A204.1 (cell line): Measurements from ENCODE around the gene SEMA5A.

Experiments
- FAIRE-seq: peaks from 2 replicates; lab custom pipeline; 2012; peaks lifted over from hg19 to GRCh38; lab: Jason Lieb, UNC

Gene SEMA5A

DNA sequence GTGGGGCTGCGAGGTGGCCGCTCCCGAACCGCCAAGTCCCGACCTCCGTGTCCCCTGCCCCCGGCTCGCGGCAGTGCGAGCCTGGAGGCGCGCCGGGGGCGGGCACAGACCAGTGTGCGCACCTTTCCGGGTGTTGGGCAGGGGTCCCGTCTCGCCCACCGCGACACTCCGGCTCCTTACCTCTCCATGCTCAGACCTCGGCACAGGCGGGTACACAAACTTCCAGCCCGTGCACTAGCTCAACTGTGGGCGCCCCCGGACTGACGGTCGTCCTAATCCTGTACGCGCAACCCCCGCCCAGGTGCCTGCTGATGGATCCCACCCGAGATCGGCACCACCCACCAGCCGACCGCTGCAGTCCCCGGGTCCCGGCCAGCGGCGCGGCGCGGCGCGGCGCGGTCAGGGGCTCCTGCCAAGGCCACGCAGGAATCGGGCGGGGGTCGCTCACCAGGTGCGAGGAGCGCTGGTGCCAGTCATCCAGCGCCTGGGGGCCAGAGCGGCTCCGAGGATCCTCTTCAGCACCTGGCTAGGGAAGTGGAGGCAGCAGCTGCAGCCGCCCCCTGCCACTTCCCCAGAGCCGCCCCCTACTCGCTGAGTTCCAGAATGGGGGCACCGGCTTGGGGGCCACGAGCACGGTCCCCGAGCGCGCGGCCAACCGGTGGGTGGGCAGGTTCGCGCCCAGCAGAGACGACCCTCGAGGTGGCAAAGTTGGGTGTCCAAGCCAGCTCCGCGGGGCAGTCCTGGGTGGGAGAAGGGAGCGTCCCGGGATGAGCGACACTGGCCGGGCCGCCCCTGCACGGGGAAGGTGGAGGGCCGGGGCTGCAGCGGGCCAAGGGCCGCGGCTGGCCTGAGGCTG, 511 bp downstream of the SEMA5A start:
- FAIRE-seq: no peak

DNA sequence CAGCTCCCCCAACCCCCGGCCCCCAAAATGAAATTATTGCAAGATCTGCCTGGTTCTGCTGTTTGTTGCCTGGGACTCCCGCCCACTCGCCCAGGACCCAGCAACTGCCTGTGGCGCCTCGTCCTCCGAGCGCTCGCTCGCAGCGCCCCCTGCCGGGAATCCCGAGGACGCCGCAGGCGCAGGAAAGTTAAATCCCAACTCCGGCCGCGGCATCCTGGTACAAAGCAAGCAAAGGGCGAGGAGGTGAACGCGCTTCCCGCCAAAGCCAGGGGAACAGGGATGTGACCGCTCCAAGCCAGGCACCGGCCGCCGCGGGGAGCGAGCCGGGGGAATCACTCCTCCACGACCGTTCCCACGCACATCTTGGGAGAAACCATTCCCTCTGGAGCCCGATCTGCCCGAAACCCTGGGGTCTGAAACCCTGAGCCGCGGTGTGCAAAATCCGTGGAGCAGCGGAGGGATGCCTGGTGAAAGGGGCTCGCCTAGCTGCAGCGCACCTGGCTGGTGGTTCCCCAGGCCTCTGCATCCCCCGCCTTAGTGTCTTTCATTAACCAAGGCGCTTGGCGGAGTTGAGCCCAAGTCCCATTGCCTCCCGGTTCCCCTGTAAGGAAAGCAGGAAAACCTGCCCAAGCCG, 1.3 kb downstream of the SEMA5A start:
- no peak for FAIRE-seq

DNA sequence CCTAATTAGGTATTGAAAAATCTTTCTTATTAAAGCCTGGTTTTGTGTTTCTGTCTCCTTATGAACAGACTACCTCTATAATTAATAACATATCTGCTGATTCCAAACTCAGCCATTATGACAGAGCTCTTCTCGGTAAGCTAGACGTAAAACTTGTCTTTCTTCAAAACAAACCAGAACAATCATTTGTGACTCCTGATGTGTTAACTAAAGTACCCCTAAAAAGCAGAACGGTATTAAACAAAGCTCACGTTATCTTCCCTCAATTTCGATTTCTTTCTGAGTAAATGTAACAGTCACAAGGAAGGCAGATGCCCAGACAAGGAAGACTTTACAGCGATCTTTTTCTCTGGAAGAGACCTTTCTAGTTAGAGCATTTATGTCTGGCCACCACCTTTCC, 1.8 kb downstream of the SEMA5A start:
- FAIRE-seq: no peak

DNA sequence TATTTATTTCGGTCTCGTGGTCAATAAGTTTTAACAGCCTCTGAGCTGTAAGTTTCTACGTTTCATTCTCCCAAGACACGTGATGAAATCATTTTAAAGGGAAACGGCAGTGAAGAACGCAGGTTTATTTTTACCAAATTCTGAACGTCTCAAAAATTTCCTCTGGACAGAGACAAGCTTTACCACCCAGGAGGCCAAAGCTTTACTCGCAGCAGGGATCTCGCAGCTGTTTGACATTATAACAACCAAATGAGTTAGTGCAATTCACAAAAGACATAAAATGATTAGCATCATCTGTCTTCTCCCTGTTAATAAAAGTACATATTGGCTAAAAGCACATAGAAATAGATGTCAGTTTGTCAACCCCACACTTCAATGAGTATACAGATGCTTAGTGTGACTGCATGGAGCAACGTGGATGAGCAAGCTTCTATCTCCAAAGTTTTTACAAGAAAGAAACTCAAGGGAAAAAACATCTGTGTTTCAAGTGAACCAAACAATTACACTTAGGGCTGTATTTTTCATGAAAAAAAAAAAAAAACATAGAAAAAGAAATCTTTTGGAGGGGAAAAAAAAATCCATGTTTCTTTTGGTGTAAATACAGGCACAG, 2.5 kb downstream of the SEMA5A start:
- no peak for FAIRE-seq

DNA sequence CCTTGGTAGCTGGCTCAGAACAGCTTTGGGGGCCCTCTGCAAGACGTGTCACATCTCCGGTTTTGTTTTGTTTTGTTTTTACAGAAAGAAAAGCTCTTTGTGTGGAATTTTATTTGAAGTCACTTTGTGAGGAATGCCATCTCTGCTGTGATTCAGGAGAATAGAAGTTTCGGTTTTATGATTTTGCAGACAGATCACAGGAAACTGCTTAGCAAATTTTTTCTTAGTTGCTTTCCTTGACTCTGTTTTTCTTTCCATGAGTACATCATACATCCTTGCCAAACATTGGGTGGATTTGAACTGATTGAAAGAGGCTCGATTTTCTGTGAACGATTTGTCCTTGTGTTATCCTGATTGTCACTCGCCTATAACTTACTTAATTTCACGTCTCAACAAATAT, 5.1 kb downstream of the SEMA5A start:
- no peak for FAIRE-seq

DNA sequence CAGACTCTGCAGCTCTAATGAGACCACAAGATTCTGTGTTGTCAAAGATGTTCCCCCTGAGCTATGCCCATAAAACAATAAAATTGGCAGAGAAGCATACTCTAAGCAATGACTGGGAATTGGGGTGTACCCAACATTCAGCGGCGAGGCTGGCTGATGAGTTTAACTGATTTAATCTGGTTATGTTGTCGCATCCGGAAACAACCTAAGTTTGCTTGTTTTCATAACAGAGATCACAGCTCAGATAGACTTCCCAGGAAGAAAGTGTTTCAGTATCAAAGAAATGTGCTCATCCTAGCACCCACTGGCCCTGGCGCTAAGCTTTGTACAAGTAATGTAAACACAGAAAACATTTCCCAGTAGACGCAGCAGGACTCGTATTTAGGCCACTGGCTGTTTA, 7.4 kb downstream of the SEMA5A start:
- no peak for FAIRE-seq

DNA sequence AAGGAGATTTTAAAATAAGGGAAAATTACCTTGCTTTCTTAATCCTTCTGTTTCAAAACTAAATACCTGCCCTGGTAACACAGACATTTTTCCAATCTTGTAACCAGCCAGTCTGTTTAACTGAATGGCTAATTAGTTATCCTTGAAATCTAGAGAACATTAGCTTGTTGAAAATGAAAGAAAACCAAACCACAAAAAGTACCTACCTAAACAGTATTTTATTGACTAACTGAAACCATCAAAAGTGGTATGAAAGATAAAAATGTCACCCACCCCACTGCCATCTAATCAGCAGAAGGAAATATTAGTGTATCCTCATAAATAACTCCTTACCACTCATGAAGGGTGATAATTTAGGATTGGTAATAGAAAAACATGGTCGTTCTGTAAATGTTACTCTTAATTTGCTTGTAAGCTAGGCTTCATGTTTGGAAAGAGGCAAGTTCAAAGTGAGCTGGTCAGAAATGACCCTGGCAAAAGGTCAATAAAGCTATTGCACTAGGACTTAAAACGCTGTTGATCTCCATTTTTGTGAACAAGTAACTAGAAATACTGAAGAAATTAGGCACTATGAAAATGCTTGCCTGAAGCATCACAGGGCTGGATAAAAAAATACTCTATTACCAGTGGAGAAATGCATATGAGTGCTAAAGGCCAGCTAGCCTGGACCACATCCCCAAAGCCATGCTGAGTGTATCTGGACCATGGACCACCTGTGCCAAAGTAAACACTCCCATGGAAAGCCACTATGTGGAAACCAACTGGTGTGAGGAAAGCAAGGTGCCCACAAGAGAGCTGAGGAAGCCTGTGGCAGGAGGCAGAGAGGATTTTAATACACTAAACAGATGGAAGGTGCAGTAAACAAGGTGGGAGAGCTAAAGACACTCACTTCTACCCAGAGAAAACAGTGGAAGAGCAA, 8.4 kb downstream of the SEMA5A start:
- no peak for FAIRE-seq

DNA sequence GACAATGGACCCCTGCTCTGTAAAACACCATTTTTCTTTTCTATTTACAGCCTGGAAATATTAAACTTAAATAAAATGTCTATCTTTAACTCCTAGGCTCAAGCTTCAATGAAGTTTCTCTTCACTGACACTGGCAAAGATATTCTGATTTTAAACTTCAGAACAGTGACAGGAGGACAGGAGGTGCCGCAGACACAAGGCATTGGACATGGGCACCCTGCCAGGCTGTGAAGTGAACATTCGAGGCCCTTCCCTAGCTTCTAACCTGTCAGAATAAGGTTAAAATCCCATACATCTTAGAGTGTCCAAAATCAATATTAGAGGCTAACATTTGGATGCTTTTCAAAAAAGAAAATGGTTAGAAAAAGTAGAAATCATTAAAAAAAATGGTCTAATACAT, 9.2 kb downstream of the SEMA5A start:
- FAIRE-seq: no peak

DNA sequence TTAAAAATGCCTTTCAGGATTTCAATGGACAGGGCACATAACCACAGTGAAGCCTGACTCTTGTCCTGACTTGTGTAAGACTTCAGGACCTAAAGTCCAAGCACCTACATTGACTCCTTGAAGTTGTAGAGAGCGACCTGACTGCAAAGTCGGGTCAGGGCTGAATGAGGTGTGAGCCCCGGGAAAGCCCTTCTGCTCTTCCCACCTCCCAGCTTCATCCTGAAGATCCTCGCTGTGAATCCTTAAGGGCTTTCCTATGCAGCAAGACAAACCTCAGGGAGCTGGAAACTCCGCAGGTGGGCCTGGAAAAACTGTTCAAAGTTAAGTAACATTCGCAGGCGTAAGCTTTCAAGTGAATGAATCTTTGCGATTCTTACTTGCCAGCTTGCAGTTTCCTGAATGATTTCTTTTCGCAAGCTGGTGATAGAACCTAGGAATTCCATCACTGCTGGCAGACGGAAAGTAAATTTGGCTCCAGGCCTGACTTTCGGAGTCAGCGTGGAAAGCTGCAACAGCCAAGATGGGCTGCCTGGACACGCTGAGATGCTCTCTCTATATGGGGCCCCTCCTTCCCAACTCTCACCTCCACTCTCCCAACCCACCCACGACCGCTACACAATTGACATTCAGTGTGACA, 10.9 kb downstream of the SEMA5A start:
- no peak for FAIRE-seq

DNA sequence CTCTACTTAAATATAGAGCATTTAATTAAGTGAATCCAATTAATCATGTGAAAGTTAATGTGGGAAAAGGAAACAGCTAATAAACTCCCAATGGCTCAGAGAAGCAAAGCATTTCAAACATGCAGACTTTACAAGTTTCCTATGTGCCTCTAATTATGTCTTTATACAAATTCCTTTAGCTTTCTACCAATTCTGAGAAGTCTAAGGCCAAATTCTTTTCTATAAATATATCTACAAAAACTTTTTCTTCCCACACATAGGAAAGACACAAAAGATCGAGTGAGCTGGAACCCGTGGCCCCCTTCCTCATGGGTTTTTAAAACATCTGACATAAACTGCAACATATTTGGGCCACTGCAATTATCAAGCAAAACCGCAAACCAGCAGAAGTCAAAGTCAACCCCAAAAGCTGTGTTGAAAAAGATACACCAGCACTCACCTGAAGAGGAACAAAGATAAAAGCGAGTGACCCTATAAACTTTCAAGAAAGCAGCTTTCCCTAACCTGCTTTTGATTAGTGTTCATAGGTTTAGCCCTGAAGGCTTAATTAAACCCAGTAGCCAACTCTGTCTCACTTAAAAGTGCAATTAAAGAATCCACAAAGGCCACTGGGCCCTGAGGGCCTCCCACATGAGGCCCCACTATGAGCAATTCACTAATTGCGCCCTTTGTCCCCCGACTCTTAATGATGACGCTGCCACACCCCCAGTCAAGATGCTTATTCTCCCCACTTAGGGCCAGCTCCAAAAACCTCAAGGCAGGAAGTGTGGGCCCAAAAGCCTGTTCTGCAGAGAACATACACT, 12.1 kb downstream of the SEMA5A start:
- FAIRE-seq: no peak

DNA sequence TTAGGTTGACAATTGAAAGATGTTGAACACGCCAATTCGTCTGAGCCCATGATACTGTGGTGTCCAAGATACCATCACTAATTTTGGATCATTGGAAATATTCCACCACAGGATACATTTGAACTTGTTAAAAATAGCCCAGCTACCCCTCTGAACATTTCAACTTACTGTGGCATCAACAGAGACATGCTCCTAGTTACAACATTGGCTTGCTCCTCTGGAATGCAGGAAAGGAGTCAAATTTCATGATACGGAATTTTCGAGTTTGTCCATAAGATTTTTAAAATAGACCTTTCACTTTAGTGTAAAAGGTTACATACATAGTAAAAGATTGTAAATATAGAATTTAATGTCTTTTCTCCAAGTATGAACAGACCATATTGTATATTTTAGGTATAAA, 12.8 kb downstream of the SEMA5A start:
- FAIRE-seq: no peak

DNA sequence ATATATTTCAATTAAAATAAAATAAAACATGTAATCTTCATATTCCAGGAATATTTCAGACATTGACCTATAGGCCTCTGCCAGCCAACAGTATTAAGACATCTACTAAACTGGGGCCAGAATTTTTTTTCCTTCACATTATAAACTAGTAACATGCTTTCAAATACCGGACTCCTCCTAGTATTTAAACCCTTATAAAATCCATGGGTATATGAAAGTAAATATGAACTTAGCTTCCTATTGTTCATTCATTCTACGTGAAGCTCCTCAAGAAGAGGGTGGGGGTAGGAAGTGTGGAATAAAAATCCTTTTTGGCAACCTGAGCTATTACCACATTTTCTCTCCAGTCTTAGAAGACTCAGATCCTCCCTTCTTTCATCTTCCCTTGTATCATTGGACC, 16.4 kb downstream of the SEMA5A start:
- no peak for FAIRE-seq

DNA sequence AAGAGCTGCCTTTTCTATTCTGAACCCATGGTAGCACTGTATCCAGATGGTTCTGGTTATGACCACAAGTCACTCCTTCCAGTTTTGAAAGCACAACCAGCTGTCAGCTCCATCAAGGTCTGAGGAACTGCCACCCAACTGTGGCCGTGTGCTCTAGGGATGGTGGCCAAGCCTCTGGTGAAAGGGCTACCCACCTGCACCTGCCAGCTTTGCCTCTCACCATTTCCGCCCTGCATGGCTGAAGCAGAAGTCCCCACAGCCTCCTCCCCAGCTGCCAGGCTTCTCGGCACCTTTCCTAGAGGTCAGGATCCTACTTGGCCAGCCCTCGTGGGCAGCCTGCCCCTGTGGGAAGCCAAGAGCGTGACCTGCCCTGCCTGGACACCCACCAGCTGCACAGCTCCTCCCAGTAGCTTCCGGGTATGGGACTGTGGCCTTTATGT, 16.8 kb downstream of the SEMA5A start:
- FAIRE-seq: no peak

DNA sequence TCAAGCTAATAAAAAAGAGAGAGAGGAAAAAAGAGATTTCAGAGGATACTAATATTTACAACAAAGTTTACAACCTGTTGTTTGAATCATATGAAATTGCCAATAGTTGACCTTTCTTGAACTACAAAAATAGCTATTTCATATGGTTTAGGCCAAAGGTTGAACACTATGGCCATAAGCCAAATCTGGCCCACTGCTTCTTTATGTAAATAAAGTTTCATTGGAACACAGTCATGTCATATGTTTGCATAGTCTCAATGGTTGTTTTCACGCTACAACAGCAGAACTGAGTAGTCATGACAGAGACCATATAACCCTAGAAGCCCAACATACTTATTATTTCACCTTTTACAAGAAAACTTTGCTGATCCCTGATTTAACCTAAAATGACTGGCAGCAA, 20.9 kb downstream of the SEMA5A start:
- FAIRE-seq: no peak

DNA sequence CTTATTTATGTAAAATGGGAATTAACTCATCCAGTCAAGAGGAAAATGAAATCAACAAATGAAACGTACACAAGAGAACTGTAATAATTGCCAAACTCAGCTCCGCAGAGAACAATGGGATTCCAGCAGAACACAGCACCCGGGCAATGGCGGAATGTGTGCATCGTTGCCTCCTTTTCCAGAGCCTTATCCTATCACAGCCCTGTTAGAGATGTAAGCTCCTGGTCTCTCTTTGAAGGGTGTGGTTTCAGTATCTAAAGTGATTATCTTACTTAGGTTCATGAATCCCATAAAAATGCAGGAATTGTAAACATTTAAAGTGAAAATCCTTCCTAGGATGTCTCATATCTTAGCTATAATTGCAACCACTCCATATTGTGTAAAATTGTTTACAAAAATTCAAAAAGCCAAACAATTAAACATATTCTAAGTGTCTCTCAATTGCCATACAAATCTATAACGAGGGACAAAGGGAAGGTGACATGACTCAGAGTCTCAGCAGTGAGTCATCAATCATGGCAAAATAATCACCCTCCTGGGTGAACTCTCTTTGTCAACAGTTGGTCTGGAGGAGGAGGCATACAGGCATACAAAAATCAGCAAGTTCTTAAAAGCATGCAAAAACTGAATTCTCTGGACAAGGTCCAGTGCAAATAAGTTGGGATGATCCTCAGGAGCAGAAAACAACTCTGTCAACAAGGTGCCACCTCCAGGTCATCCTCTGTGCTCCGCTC, 22.6 kb downstream of the SEMA5A start:
- FAIRE-seq: no peak

DNA sequence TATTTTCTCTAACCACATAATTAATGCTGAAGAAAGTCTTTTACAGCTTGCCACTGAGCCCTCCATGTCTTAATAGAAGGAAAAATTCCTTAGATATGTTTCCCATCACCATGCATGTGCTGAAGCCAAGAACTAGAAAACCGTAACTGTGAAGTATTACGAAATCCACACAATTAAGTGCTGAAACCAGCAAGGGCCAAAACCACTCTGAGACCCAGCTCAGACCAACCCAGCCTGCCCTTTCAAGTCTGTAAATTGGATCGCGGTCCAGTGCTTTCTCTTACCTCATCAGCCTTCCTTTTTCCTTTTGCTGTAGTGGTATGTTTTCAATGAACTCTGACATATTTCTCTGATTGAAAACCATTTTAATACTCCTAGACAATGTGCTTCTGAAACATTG, 26.3 kb downstream of the SEMA5A start:
- FAIRE-seq: no peak

DNA sequence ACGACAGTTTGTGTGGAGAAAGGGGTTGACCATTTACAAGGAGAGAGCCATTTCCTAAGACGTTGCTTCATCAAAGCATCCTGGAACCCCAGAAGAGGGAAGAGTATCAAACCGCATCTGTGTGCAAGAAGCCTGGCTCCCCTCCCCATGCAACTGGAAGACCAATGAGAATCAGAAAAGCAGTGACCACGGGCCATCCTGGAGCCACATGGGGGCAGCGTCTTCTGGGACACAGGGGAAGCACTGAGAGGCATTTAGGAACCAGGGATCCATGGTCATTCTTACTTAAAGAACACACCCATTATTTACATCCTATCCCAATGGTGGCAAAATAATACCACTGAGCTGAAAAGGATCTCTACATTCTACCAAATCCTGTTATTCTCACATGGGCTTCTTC, 29.3 kb downstream of the SEMA5A start:
- FAIRE-seq: no peak

DNA sequence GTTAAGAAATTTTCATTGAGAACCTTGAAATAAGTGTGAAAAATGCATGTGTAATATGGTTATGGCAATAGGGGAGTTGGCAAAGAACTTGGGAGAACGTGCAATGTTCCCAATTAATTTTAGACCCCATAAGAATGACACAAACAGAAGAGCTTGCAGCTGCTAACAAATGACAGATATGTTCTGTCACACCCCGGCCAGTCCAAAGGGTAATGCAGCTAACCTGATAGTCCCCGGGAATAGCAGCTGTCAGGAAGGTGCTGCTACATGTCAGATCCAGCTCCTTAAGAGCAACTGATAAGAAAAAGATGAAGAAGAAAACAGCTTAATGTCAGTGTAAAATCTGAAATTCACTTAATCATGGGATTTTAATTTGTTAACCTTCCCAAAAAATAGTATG, 30.4 kb downstream of the SEMA5A start:
- no peak for FAIRE-seq

DNA sequence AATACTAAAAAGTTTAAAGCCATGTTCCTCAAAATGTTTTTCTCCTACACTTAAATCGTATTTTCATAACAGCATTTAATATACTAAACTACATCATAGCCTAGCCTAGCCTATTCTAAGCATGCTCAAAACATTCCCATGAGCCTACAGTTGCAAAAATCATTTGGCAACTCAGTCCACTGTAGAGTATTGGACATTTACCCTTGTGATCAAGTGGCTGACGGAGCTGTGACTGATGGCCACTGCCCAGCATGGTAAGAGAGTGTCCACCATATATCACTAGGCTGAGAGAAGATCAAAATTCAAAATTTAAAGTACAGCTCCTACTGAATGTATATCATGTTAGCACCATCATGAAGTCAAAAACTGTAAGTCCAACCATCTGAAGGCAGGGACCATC, 30.9 kb downstream of the SEMA5A start:
- FAIRE-seq: no peak

DNA sequence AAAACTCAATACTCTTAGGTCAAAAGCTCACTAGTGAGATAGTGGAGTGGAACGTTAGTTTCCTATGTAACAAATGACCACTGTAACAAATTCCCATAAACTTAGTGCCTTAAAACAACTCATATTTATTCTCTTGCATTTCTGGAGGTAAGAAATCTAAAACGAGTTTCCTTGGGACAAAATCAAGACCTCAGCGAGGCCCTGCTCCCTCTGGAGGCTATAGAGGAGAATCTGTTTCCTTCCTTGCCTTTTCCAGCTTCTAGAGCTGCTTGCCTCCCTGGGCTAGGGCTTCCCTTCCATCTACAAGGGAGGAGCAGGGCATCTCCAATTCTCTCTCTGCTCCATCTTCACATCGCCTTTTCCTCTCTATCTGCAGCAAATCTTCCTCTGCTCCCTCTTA, 32.0 kb downstream of the SEMA5A start:
- FAIRE-seq: no peak
